Measurements from ENCODE around the gene NAV1.

NAV1 gene

DNA sequence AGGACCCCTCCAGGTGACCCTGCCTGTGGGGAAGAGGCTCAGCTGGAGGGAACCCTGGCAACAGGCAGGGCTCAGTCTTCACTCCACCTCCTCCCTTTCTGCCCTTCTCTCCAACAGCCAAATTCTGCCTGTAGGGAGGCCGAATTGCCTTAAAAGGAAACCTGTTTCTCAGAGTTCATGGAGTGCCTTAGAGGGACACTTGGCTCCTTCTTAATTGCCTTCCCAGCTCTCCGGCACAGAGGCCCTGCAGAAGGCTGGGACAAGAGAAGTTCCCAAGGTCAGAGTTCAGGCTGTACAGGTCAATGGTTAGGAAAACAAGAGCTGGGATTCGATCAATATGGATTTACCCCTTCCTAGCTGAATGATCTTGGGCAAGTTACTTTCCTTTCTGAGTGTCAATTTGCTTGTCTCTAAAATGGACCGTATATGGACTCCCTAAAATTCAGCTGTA lies 38.2 kb upstream of the NAV1 start:
- Histone ChIP-seq H3K9me2 (replicated peaks; ENCODE audit: insufficient read depth, low read length) (no peaks in the 10 kb centered on the region), H4K20me1 (ENCODE audit: insufficient read depth, low read length) (no peaks in the 10 kb centered on the region), H3K4me3 (ENCODE audit: low read length) (no peak overlapping the region), H3K9me3 (replicated peaks; ENCODE audit: insufficient read depth, low read length) (no peaks in the 10 kb centered on the region), H3K79me2 (ENCODE audit: low read length) (peaks cover 69% of the 10 kb centered on the region), H3K36me3 (replicated peaks; ENCODE audit: insufficient read depth, low read length) (no peaks in the 10 kb centered on the region), H3F3A (ENCODE audit: insufficient read depth, low read length) (peaks cover 4% of the 10 kb centered on the region), H3K4me1 (ENCODE audit: low read length) (peaks cover 8% of the 10 kb centered on the region), H3K27ac (ENCODE audit: low read length) (no peak overlapping the region), H3K27me3 (replicated peaks; ENCODE audit: insufficient read depth, low read length) (no peaks in the 10 kb centered on the region), H3K4me2 (ENCODE audit: low read depth, low read length) (no peak overlapping the region), H2AFZ (ENCODE audit: low read length) (no peak overlapping the region), H3K9ac (ENCODE audit: low read length) (no peak overlapping the region)
- TF ChIP-seq EZH2phosphoT487 (IDR thresholded peaks at IDR 0.05; ENCODE audit: low read length) (no peak), EZH2 (optimal IDR thresholded peaks at IDR 0.05; ENCODE audit: low read depth, low read length) (no peak), CTCF (IDR thresholded peaks at IDR 0.05; ENCODE audit: low read length) (no peak)
- DNase-seq = no peak

DNA sequence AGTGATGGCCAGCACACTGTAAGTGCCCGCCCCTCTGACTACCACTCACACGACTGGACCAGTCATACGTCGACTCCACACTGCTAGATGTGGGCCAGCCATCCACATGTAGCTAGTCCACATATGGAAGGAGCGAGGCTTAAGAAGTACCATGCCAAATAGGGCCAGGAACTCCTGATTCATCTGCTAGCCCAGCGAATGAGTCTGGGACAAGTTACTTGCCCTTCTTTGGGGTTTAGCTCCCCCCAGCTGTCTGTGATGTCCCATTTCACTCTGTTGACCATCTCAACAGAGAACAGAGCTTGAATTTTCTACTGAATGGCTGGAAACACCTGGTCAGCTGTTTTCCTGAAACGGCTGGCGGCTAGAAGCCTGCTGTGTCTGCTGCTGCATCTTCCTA lies 37.8 kb upstream of the NAV1 start:
- Histone ChIP-seq H3K4me1 (ENCODE audit: low read length) (peaks cover 13% of the 10 kb centered on the region), H3K4me3 (ENCODE audit: low read length) (no peak overlapping the region), H3K36me3 (replicated peaks; ENCODE audit: insufficient read depth, low read length) (no peaks in the 10 kb centered on the region), H3K9me2 (replicated peaks; ENCODE audit: insufficient read depth, low read length) (no peaks in the 10 kb centered on the region), H3K9ac (ENCODE audit: low read length) (no peak overlapping the region), H3F3A (ENCODE audit: insufficient read depth, low read length) (peaks cover 9% of the 10 kb centered on the region), H3K27ac (ENCODE audit: low read length) (no peak overlapping the region), H3K79me2 (ENCODE audit: low read length) (peaks cover 74% of the 10 kb centered on the region), H3K27me3 (replicated peaks; ENCODE audit: insufficient read depth, low read length) (no peaks in the 10 kb centered on the region), H4K20me1 (ENCODE audit: insufficient read depth, low read length) (no peaks in the 10 kb centered on the region), H3K4me2 (ENCODE audit: low read depth, low read length) (no peak overlapping the region), H2AFZ (ENCODE audit: low read length) (no peak overlapping the region), H3K9me3 (replicated peaks; ENCODE audit: insufficient read depth, low read length) (no peaks in the 10 kb centered on the region)
- TF ChIP-seq EZH2phosphoT487 (IDR thresholded peaks at IDR 0.05; ENCODE audit: low read length) (no peak), CTCF (IDR thresholded peaks at IDR 0.05; ENCODE audit: low read length) (no peak), EZH2 (optimal IDR thresholded peaks at IDR 0.05; ENCODE audit: low read depth, low read length) (no peak)
- DNase-seq = no peak

DNA sequence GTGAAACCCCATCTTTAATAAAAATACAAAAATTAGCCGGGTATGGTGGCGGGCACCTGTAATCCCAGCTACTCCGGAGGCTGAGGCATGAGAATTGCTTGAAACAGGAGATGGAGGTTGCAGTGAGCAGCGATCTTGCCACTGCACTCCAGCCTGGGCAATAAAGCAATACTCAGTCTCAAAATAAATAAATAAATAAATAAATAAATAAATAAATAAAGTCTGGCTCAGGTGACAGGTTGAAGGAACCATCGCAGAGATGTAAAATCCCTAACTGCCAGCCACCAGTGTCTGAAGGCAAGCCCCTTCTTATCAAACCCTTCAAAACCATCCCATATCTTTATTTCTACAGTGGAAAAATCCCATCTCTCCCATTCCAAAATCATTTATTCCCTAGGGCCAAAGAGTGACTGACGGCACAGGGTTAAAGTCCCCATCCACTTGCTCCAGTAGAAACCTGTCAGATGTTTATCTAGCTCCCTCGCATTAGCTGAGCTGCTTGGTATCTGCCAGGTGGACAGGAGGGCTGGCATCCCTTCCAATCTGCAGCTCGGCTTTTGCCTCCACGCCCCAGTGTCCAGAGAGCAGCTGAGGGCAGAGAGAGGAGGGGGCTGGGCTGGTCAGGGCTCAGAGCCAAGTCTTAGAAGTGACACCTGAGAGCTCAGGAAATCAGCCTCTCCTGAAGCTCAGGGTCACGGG lies 37.0 kb upstream of the NAV1 start:
- no peak overlapping the region for H3K27ac ChIP-seq (ENCODE audit: low read length)
- no peaks in the 10 kb centered on the region for H3K9me2 ChIP-seq (replicated peaks; ENCODE audit: insufficient read depth, low read length)
- no peak overlapping the region for H2AFZ ChIP-seq (ENCODE audit: low read length)
- H3K4me1 ChIP-seq (ENCODE audit: low read length) = peaks cover 15% of the 10 kb centered on the region
- no peak overlapping the region for H3K9ac ChIP-seq (ENCODE audit: low read length)
- no peak for TF ChIP-seq CTCF (IDR thresholded peaks at IDR 0.05; ENCODE audit: low read length)
- no peaks in the 10 kb centered on the region for H3K36me3 ChIP-seq (replicated peaks; ENCODE audit: insufficient read depth, low read length)
- H3K4me2 ChIP-seq (ENCODE audit: low read depth, low read length) = no peak overlapping the region
- no peaks in the 10 kb centered on the region for H3K27me3 ChIP-seq (replicated peaks; ENCODE audit: insufficient read depth, low read length)
- no peaks in the 10 kb centered on the region for H4K20me1 ChIP-seq (ENCODE audit: insufficient read depth, low read length)
- no peaks in the 10 kb centered on the region for H3K9me3 ChIP-seq (replicated peaks; ENCODE audit: insufficient read depth, low read length)
- no peak for DNase-seq
- peaks cover 72% of the 10 kb centered on the region for H3K79me2 ChIP-seq (ENCODE audit: low read length)
- H3K4me3 ChIP-seq (ENCODE audit: low read length) = no peak overlapping the region
- H3F3A ChIP-seq (ENCODE audit: insufficient read depth, low read length) = peaks cover 16% of the 10 kb centered on the region
